Measurements from ENCODE around the gene MAML2.
"Not testable (repeated sequence)": the region's sequence is repeated elsewhere in the genome, so short reads cannot be mapped to it uniquely, and the experiment has no call there.

The MAML2 gene

GRCh38 chr11:96187822-96188221 is 155.2 kb downstream of the MAML2 start:
- no peak for DNase-seq (ENCODE audit: low read depth in 2 of 2)

DNA sequence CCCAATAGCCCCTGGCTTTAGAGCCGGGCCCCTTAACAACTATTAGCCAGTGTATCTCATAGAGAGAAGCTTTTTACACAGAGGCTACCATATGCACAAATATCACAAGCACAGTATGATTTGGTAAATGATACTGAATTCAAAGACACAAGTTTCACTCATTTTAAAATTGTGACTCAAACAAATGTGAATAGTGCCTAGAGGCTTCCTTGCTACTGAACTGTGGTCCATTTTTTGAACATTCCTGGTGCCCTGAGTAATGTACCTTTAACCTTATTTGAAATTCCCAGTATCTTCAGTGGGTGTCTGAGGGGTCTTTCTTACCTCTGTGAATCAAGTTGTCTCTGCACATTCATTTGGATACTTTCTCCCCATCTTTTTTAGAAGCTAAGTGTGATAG is 156.2 kb downstream of the MAML2 start:
- DNase-seq (ENCODE audit: low read depth in 2 of 2), result no peak

DNA sequence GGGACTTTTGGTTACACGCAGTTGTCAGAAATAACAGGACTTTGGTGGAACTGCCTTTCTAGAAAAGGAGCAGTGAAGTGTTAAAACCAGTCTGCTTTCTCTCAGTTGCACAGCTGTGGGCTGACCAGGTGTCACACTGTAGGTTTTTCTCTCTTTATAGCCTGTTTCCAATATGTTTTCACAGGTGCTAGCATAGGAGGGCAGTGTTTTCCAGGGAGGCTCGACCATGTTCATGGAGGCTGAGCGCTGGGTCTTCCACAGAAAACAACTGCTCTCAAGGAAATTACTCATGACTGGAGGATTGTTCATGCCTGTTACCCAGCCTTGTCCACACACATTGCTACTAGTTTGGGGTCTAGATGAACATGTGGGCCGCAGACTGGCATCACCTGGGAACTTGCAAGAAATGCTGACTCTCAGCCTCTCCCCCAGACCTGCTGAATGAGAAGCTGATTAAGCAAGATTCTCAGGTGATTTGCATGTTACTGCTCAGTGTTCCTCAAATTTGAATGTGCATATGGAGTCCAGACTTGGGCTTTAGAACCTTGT is 157.7 kb downstream of the MAML2 start:
- DNase-seq (ENCODE audit: low read depth in 2 of 2), result no peak

- not testable (repeated sequence) for DNase-seq (ENCODE audit: low read depth in 2 of 2)
Observed at GRCh38 chr11:96180937-96181336, 162.1 kb downstream of the MAML2 start.

GRCh38 chr11:96180341-96180740 is 162.7 kb downstream of the MAML2 start:
- DNase-seq (ENCODE audit: low read depth in 2 of 2), result no peak

- no peak for DNase-seq (ENCODE audit: low read depth in 2 of 2)
Observed at GRCh38 chr11:96179905-96180304, 163.1 kb downstream of the MAML2 start.

DNA sequence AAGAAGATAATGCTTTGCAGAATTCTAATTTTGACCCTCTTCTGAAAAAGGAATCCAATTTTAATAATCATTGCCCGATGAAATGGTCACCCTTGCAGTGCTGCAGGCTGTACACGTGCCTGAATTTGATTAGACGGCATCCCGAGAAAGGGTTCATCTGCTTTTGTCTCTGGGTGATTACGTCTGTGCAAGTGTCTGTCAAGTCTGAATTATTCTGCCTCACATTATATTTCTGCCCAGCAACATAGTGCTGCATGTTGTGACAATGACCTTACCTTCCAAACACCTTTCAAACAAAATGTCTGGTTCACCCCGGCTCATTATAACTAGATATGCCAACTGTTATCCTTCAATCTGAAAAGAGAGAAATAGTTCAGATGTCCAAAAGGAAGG is 164.1 kb downstream of the MAML2 start:
- DNase-seq (ENCODE audit: low read depth in 2 of 2), result no peak

GRCh38 chr11:96178049-96178886 is 164.7 kb downstream of the MAML2 start:
- DNase-seq (ENCODE audit: low read depth in 2 of 2), result no peak

DNA sequence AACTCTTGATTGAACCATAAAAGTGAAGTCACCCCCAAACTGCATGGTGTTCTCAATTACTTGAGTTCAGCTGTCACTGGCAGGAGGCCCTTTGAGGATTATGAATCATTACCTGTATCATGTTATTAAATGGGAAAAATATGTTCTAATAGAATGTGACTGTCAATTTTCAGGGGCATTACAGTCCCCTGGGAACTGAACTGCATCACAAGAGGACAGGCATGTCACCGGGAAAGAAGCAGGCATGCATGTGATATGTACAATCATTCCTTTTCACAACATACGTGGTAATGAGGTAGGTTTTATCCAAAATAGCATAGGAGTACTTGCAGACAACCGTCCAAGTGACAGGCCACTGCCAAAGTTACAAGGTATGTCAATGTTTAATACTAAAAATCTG is 165.8 kb downstream of the MAML2 start:
- DNase-seq (ENCODE audit: low read depth in 2 of 2), result no peak

- DNase-seq (ENCODE audit: low read depth in 2 of 2), result no peak
Observed at GRCh38 chr11:96173906-96174305, 169.1 kb downstream of the MAML2 start.

DNA sequence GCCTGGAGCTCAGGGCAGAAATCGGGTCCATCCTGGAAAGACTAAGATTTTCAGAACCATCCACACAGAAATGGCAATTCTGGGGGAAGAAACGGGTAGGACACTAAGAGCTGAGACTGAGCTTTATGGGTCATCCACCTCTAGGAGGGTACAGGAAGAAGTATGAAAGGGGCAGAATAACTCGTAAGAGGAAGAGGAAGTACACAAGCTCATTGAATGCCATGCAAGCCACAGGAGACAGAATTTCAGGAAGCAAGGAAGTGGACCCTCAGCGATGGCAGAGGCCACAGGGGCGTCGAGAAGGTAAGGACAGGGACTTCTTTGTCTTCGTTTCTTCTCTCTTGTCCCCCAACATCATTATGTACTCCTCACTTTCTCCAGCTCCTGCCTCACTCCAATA is 169.6 kb downstream of the MAML2 start:
- DNase-seq (ENCODE audit: low read depth in 2 of 2), result no peak

GRCh38 chr11:96172604-96173003 is 170.4 kb downstream of the MAML2 start:
- DNase-seq (ENCODE audit: low read depth in 2 of 2), result no peak

DNA sequence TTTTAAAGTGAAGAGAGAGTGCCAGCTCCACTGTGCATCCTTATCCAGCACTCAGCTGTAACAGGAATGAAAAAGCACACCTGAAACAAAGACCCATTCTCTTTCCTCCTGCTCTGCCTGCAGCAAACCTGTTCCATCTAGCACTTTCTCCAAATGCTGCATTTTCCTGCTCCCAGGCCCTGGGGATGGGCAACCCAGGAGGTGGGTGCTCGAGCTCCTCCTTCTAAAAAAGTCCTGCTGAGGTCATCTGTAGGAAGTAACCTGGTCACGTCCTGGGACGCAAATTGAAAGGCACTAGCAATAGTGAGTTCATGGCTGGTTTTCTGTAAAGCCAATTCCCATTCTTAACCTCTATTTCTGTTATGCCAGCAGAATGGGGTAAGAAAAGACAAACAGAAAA is 173.7 kb downstream of the MAML2 start:
- no peak for DNase-seq (ENCODE audit: low read depth in 2 of 2)

GRCh38 chr11:96168623-96169022 is 174.4 kb downstream of the MAML2 start:
- no peak for DNase-seq (ENCODE audit: low read depth in 2 of 2)

DNA sequence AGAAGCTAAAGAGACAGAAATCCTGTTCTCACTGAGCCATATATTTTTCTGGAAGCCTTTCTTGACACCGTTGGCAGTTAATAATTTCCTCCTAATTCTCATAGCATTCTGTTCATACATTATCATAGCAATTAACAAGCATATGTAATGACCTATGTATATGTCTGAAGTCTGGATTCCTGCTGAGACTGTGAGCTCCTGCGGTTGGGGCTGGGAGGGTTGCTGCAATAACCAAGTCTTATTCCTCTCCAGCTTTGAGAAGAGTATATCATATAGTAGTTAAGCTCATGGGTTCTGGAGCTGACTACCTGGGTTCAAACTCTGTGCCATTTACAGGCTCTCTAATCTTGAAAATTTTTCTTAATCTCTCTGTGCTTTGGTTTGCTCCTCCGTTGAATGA is 175.2 kb downstream of the MAML2 start:
- no peak for DNase-seq (ENCODE audit: low read depth in 2 of 2)

DNA sequence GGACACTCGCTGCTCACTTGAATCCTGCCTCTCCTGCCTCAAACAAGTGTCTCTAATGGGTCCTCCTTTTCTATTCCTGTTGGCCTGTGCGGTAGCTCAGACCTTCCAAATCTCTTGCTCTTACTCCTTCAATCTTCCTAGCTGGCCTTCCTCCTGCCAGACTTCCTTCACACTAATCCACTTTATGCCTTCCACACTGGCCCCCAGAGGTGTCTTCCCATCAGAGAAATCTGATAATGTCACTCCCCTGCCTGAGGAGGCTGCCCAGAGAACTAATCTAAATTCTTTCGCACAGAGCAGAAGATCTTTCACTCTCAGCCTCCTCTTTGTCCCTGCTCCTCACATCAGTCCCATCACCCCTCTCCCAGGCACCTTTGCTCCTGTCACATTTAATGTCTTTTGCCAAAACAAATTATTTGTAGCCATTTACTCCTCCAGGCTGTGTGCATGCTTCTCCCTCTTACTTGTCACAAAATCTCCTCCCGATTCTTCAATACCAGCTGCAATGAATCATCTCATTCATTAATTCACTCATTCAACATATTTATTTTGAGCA is 175.7 kb downstream of the MAML2 start:
- DNase-seq (ENCODE audit: low read depth in 2 of 2), result no peak

- DNase-seq (ENCODE audit: low read depth in 2 of 2), result no peak
Observed at GRCh38 chr11:96162816-96163499, 180.0 kb downstream of the MAML2 start.

GRCh38 chr11:96161307-96162089 is 181.5 kb downstream of the MAML2 start:
- DNase-seq (ENCODE audit: low read depth in 2 of 2), result no peak

- DNase-seq (ENCODE audit: low read depth in 2 of 2), result no peak
Observed at GRCh38 chr11:96160732-96161306, 182.2 kb downstream of the MAML2 start.

- no peak for DNase-seq (ENCODE audit: low read depth in 2 of 2)
Observed at GRCh38 chr11:96159968-96160367, 183.0 kb downstream of the MAML2 start.

DNA sequence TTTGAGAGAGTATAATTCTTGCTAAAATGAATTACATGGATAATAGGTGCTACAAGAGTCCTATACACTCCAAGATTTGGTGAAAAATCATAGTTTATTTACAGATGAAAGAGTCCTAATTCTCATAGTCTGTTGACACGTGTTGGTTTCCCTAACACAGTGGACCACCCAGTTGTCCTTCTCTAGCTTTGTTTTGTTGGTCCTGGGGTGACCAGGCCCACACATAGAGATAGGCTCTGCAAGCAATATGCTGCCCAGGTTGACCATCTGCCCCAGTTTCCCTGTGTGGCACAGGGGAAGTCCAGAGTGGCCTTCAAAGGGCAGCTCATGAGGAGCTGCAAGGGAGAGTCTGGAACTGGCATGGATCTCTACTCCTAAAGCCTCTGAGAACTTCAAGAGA is 184.9 kb downstream of the MAML2 start:
- no peak for DNase-seq (ENCODE audit: low read depth in 2 of 2)

GRCh38 chr11:96157517-96157873 is 185.5 kb downstream of the MAML2 start:
- DNase-seq (ENCODE audit: low read depth in 2 of 2), result no peak

All from stimulated activated CD4-positive, alpha-beta T cell treated with anti-CD3 and anti-CD28 coated beads, Interleukin-1b, Interleukin-23, amount 100 ng/mL, for 1 hour (primary cell).